Left kidney (tissue), 2 donors: ENCODE results near the gene ASIC1. TPM values are rescaled to one million over a fixed set of nuclear protein-coding genes. Genes with fewer than 3 reads are reported as not detected.

Experiments
- DNase-seq: peaks from one replicate; pipeline ENCODE4 v3.0.0-alpha.2; 2013
- polyA plus RNA-seq: library from polyadenylated mRNA; unstranded; fragments of 120-200 nt; gene quantifications from one replicate; pipeline ENCODE4 v1.2.1, GENCODE V29; 2013; ENCODE audit not compliant: insufficient read length

The ASIC1 gene
- polyA plus RNA-seq, 1 donor: 5.8 TPM

DNA sequence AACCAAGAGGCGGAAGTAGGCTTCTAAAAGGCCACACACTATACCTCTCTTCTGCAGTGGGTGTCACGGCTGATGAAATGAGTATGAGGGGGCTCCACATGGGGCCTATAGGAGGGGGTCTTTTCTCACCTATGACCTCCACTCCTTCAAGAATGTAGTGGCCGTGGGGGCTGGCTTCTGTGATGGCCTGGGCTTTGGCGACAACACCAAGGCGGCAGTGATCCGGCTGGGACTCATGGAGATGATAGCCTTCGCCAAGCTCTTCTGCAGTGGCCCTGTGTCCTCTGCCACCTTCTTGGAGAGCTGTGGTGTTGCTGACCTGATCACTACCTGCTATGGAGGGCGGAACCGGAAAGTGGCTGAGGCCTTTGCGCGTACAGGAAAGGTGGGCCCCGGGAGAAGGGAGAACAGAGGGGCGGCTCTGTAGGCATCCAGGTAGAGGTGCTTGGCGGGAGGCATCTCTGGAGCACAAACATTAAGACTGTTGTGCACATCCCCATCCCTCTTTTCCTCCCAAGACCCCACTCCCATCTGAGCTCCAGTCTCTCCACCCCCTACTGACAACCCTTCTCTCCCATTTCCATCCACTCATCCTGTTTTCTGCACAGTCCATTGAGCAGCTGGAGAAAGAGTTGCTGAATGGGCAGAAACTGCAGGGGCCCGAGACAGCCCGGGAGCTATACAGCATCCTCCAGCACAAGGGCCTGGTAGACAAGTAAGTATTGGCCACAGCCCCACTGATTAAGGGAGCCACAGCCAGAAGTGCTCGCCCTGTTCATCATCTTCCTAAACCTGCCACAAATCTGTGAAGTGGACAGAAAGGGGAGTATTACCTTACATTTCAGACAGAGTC lies 50.2 kb downstream of the ASIC1 start:
- DNase-seq: no peak

GRCh38 chr12:50109319-50109718 lies 51.9 kb downstream of the ASIC1 start:
- DNase-seq: no peak

DNA sequence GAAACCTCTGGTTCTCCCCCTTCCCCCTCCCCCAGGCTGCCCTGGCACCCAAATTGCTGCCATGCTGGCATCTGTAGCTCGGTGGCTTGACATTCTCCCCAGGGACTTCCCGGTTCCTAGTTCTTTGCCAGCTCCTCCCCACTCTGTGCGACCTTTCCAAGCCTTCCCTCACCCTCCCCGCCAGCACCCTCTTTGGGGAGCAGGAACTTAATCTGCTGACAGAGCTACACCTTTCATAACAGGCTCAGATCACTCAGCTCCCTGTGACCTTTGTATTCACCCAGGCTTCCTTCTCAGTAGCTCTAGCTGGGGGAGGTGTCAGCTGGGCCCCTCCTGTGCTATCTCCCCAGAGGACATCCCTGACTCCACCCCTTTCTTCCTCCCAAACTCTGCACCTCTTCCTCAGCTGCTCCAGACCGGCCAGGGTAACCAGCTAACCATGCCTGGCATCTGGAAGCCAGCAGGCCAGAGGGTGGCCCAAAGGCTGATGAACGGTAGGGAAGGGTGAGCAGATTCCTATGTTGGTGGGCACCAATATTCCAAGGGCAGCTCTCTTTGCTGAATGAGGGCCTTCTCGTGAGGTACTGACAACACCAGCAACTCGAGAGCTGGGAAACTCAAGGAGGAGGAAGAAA lies 52.8 kb downstream of the ASIC1 start:
- no peak for DNase-seq

- DNase-seq: peak; percentile 79
Observed at GRCh38 chr12:50110762-50111351, 53.5 kb downstream of the ASIC1 start.

- no peak for DNase-seq
Observed at GRCh38 chr12:50111395-50111692, 53.9 kb downstream of the ASIC1 start.

DNA sequence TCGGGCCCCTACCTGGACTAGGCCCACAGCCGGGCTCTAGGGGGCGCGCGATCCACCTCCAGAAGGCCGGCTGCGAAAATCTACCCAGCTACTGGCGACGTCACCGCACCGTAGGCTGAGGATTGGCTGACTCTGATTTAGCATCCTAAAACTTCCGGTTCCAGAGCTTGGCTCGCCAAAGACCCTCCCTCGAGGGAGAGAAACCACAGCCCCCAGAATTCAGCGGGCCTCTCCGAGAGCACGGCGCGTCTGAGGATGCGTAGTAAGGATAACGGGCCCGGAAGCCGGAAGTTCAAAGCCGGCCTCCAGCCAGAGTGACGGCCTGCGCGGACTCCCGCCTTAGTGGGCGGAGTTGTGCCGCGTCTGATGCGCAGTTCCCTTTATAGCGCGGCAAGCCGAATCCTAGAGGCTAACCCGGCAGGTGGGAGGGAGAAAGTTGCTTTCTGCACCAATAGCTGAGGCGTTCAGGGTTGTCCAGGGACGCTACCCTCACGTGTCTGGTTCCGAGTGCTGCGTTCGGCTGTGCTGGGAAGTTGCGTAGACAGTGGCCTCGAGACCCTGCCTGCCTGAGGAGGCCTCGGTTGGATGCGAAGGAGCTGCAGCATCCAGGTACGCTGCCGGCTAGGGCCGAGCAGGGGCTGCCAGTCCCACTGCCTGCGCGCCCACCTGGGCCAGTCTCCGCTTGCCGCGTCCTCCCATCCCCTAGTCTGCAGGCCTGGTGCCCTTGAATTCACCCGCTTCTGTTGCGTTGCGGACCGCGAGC lies 54.5 kb downstream of the ASIC1 start, which contains the start of gene COX14:
COX14 (plus strand) TSS at position 544 of the 763 bp plus-strand sequence. CDS start 7,808 bp downstream, outside the sequence.
- peak; percentile 99 for DNase-seq

DNA sequence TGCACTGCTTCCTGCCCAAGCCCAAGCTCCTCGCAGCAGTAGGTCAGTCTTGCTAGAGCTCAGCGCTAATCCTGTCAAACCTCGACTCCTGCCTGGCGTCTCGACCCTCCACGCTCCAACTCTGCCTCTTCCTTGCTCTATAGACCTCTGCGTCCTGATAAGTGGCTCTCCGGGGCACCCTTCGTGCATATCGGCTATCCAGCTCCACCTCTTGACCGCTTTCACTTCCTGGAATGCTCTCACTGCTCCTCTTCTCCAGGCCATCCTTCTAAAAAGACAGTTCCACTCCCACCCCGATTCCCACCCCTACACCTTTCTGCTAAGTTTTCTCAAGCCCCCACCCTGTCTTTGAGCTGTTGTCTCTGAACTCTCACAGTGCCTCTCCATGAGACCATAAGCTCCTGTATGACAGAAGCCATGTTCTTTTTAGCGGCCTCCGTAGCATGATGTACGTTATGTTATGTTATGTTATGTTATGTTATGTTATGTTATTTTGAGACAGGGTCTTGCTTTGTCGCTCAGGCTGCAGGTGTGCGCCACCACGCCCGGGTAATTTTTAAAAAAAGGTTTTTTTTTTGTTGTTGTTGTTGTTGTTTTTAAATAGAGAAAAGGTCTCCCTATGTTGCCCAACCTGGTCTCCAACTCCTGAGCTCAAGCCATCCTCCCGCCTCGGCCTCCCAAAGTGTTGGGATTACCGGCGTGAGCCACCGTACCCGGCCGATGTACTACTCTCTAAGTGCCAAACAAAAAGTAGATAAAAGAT lies 55.2 kb downstream of the ASIC1 start:
- DNase-seq: no peak

- no peak for DNase-seq
Observed at GRCh38 chr12:50117057-50117622, 59.7 kb downstream of the ASIC1 start.

GRCh38 chr12:50119387-50119786 lies 62.0 kb downstream of the ASIC1 start:
- no peak for DNase-seq

DNA sequence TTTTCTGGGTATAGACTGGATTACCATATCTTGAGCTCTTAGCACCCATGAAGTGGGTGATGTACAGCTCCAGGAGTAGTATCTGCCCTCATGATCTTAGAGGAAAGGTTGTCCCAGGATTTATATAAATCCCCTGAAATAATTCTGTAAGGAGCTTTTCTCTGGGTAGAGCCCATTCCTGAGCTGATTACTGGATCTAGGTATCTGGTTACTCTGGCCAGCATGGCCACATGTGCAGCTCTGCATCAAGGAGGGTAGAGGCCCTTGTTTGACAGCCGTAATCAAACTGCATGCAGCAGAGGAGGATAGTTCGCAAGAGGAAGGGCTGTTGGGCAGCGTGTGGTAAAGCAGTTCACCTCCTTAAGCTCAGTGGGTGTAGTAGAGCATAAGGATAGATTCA lies 63.1 kb downstream of the ASIC1 start:
- DNase-seq: no peak

DNA sequence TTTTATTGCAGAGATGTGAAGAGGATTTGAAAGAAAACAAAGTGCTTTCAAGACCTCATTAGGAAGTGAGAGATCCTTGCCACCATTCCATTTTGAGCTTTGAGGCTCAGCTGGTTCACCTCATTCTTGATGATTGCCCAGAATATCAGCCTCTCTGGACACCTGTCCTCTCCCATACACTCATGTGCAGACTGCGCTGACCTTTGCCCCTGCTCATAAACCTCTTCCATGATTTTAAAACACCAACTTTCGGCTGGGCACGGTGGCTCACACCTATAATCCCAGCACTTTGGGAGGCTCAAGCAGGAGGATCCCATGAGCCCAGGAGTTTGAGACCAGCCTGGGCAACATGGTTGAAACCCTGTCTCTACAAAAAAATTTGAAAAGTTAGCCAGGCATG lies 63.6 kb downstream of the ASIC1 start:
- DNase-seq: no peak

- DNase-seq: no peak
Observed at GRCh38 chr12:50121641-50122040, 64.2 kb downstream of the ASIC1 start.

- no peak for DNase-seq
Observed at GRCh38 chr12:50123203-50123602, 65.8 kb downstream of the ASIC1 start.

DNA sequence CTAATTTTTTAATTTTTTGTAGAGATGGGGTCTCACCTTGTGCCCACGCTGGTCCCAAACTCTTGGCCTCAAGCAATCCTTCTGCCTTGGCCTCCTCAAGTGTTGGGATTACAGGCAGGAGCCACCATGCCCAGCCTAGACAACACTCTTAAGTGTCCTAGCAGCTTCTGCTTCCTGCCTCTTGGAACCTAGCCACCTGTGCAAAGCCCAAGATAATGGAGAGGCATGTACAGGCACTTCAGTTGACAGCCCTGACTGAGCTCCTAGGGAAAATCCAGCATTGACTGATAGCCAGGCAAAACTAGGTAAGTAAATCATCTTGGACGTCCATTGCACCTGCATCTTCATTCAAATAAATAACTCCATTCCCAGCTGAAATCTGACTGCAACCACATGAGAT lies 70.2 kb downstream of the ASIC1 start:
- DNase-seq: no peak

- DNase-seq: no peak
Observed at GRCh38 chr12:50129290-50129689, 71.9 kb downstream of the ASIC1 start.

DNA sequence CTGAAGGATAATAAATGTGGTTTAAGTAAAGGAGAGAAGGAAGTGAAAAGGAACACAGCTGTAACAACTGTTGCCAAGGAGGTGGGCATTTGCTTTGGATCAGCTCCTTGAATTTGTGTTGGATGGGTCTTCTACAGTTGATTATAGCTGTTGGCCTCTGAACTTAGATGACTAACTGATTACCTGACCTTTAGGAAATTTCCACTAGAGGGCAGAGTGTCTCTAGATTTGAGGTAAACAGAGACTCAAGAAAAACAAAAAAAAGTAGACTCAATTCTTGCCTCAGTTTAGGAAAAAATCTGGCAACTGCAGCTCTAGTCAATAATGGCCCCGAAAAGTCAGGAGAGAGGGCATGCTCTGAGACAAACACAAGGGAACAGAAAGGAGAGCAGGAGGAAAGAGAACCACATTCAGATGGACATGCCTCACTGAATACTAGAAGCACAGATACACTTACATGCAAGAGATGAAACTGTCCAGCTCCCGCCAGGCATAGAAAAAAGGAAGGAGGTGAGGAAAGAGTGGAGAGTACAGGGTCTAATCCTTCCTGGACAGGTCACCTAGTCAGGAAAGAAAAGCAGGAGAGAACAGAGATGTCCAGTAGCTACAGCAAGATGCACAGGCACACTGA lies 75.2 kb downstream of the ASIC1 start:
- peak; percentile 40 for DNase-seq

Other genes starting within 250 kb of the ASIC1 start
- 18.3 TPM for gene NCKAP5L, start 229.2 kb upstream of the ASIC1 start, polyA plus RNA-seq
- gene BCDIN3D, start 214.5 kb upstream of the ASIC1 start, polyA plus RNA-seq: 7.7 TPM
- 3.5 TPM for gene FAIM2, start 153.7 kb upstream of the ASIC1 start, polyA plus RNA-seq
- 50.4 TPM for gene AQP2, start 106.9 kb upstream of the ASIC1 start, polyA plus RNA-seq
- 1.2 TPM for gene AQP5, start 95.7 kb upstream of the ASIC1 start, polyA plus RNA-seq
- 21.1 TPM for gene AQP6, start 84.6 kb upstream of the ASIC1 start, polyA plus RNA-seq
- gene RACGAP1, start 32.1 kb upstream of the ASIC1 start, polyA plus RNA-seq: 70.8 TPM
- 209 TPM for gene SMARCD1, start 27.7 kb downstream of the ASIC1 start, polyA plus RNA-seq
- 68.6 TPM for gene GPD1, start 46.4 kb downstream of the ASIC1 start, polyA plus RNA-seq
- gene COX14, start 54.6 kb downstream of the ASIC1 start, polyA plus RNA-seq: 44.5 TPM
- gene CERS5, start 109.8 kb downstream of the ASIC1 start, polyA plus RNA-seq: 107 TPM
- 93.6 TPM for gene LIMA1, start 225.9 kb downstream of the ASIC1 start, polyA plus RNA-seq